IMR-90 (cell line): Measurements from ENCODE around the gene EPN1. TPM values are rescaled to one million over a fixed set of nuclear protein-coding genes. Genes with fewer than 3 reads are reported as not detected.

Source experiments
- ATAC-seq: fragments of 200-7000 bp; cut with Tn5 transposase; 2 replicates; pipeline ENCODE4 v1.9.1; 2020; ENCODE audit warnings: low read depth, mild to moderate bottlenecking, moderate library complexity
- BruUV-seq: library from RNA; stranded (reverse); fragments of 400-500 nt; replicated peaks from 2 replicates; lab custom pipeline; 2021; lab: Mats Ljungman, UMichigan
- CTCF ChIA-PET: fragments of 300-600 bp; formaldehyde crosslinking; extraction: SDS; loops from one replicate; lab custom pipeline; 2021; ENCODE audit warnings: antibody characterized with exemption; lab: Yijun Ruan, JAX
- POLR2A ChIA-PET: fragments of 300-600 bp; sonication (Branson Sonifier 250); formaldehyde crosslinking; loops from one replicate; lab custom pipeline; 2022; ENCODE audit warnings: antibody characterized with exemption; ENCODE audit not compliant: unreplicated experiment; lab: Charles Lee
- DNase-seq: peaks from one replicate; pipeline ENCODE4 v3.0.0; 2013
- H2AFZ ChIP-seq: replicated peaks from 2 replicates; pipeline ENCODE3; 2013; ENCODE audit warnings: low read length, mild to moderate bottlenecking; ENCODE audit not compliant: poor library complexity
- H2AK5ac ChIP-seq: 2 replicates; pipeline ENCODE4 v1.6.1; 2013; ENCODE audit warnings: low read depth, low read length, inconsistent platforms
- H2AK9ac ChIP-seq: replicated peaks from 2 replicates; pipeline ENCODE3; 2013; ENCODE audit warnings: mild to moderate bottlenecking, low read depth, low read length, moderate library complexity; ENCODE audit not compliant: poor library complexity
- H2BK120ac ChIP-seq: 2 replicates; pipeline ENCODE4 v1.6.1; 2013; ENCODE audit warnings: low read depth, low read length, inconsistent platforms
- H2BK15ac ChIP-seq: 3 replicates; pipeline ENCODE4 v1.6.1; 2013; ENCODE audit warnings: low read depth, low read length, inconsistent platforms
- H2BK20ac ChIP-seq: 2 replicates; pipeline ENCODE4 v1.6.1; 2013; ENCODE audit warnings: low read depth, mild to moderate bottlenecking, inconsistent platforms, low read length, moderate library complexity
- H2BK5ac ChIP-seq: 2 replicates; pipeline ENCODE4 v1.6.1; 2013; ENCODE audit warnings: mild to moderate bottlenecking, low read depth, low read length, inconsistent platforms; ENCODE audit not compliant: poor library complexity, severe bottlenecking
- H3K14ac ChIP-seq: replicated peaks from 2 replicates; pipeline ENCODE4 v1.6.1; 2013; ENCODE audit warnings: low read depth, low read length, inconsistent platforms
- H3K18ac ChIP-seq: 2 replicates; pipeline ENCODE4 v1.6.1; 2013; ENCODE audit warnings: low read depth, low read length, control low read depth
- H3K23ac ChIP-seq: 2 replicates; pipeline ENCODE4 v1.6.1; 2013; ENCODE audit warnings: low read depth, low read length, inconsistent platforms
- H3K27ac ChIP-seq: 2 replicates; pipeline ENCODE4 v1.5.1; 2013; ENCODE audit warnings: mild to moderate bottlenecking, control low read depth, low read length; ENCODE audit not compliant: insufficient read depth
- H3K27me3 ChIP-seq: 2 replicates; pipeline ENCODE4 v1.6.1; 2013; ENCODE audit warnings: low read length; ENCODE audit not compliant: control insufficient read depth, insufficient read depth
- H3K36me3 ChIP-seq: 2 replicates; pipeline ENCODE4 v1.6.1; 2013; ENCODE audit warnings: low read length, mixed read lengths; ENCODE audit not compliant: control insufficient read depth, insufficient read depth
- H3K4ac ChIP-seq: 2 replicates; pipeline ENCODE4 v1.6.1; 2013; ENCODE audit warnings: low read depth, low read length, inconsistent platforms
- H3K4me1 ChIP-seq: 2 replicates; pipeline ENCODE4 v1.6.1; 2013; ENCODE audit warnings: low read length, mixed read lengths; ENCODE audit not compliant: control insufficient read depth, insufficient read depth
- H3K4me2 ChIP-seq: 2 replicates; pipeline ENCODE4 v1.6.1; 2013; ENCODE audit warnings: low read depth, mild to moderate bottlenecking, control low read depth, low read length, moderate library complexity
- H3K4me3 ChIP-seq: 2 replicates; pipeline ENCODE4 v1.5.1; 2013; ENCODE audit warnings: low read depth, mild to moderate bottlenecking, control low read depth, low read length, moderate library complexity; ENCODE audit not compliant: insufficient read depth
- H3K56ac ChIP-seq: 2 replicates; pipeline ENCODE4 v1.6.1; 2013; ENCODE audit warnings: low read length, inconsistent platforms; ENCODE audit not compliant: insufficient read depth; ENCODE audit errors: extremely low read depth
- H3K79me1 ChIP-seq, 2 experiments: 2 replicates each; pipeline ENCODE4 v1.6.1; 2013; ENCODE audit warnings: low read length in 2 of 2, inconsistent platforms in 1 of 2, low read depth in 1 of 2
- H3K9ac ChIP-seq: 2 replicates; pipeline ENCODE4 v1.6.1; 2013; ENCODE audit warnings: low read depth, low read length, control low read depth
- H3K9me1 ChIP-seq: 2 replicates; pipeline ENCODE4 v1.6.1; 2013; ENCODE audit warnings: low read length, inconsistent platforms; ENCODE audit not compliant: insufficient read depth
- H3K9me3 ChIP-seq: 2 replicates; pipeline ENCODE4 v1.6.1; 2013; ENCODE audit warnings: low read length; ENCODE audit not compliant: control insufficient read depth, insufficient read depth
- H4K20me1 ChIP-seq: 2 replicates; pipeline ENCODE4 v1.6.1; 2013; ENCODE audit warnings: low read length, inconsistent platforms; ENCODE audit not compliant: insufficient read depth
- H4K5ac ChIP-seq: 2 replicates; pipeline ENCODE4 v1.6.1; 2013; ENCODE audit warnings: mild to moderate bottlenecking, low read depth, low read length, control low read depth
- H4K8ac ChIP-seq, 2 experiments: 2 replicates each; pipeline ENCODE4 v1.6.1; 2013; ENCODE audit warnings: low read depth in 2 of 2, low read length in 2 of 2, control low read depth in 1 of 2, inconsistent platforms in 1 of 2
- H4K91ac ChIP-seq: 2 replicates; pipeline ENCODE4 v1.6.1; 2013; ENCODE audit warnings: low read depth, low read length, inconsistent platforms; ENCODE audit not compliant: insufficient read depth
- BHLHE40 ChIP-seq: fragments of 150-350 bp; IDR thresholded peaks from 2 replicates; pipeline ENCODE4 v1.6.1; 2016; ENCODE audit warnings: mild to moderate bottlenecking, low read depth, low read length
- CEBPB ChIP-seq: IDR thresholded peaks from 2 replicates; pipeline ENCODE4 v1.6.1; 2012; ENCODE audit warnings: low read depth, low read length, improper control_type of control experiment
- CHD1 ChIP-seq: IDR thresholded peaks from 2 replicates; pipeline ENCODE4 v1.6.1; 2012; ENCODE audit warnings: low read depth, low read length, improper control_type of control experiment
- CTCF ChIP-seq: conservative IDR thresholded peaks from 2 replicates; pipeline ENCODE4 v1.5.1; 2012; ENCODE audit warnings: mild to moderate bottlenecking, low read depth, low read length, improper control_type of control experiment
- ELK1 ChIP-seq: fragments of 150-350 bp; IDR thresholded peaks from 2 replicates; pipeline ENCODE4 v1.6.1; 2016; ENCODE audit warnings: low read depth, mild to moderate bottlenecking, low read length, moderate library complexity, borderline replicate concordance
- FOS ChIP-seq: fragments of 150-350 bp; IDR thresholded peaks from 2 replicates; pipeline ENCODE4 v1.6.1; 2016; ENCODE audit warnings: low read depth, low read length
- MAFK ChIP-seq: IDR thresholded peaks from 2 replicates; pipeline ENCODE4 v1.6.1; 2012; ENCODE audit warnings: low read depth, low read length, improper control_type of control experiment
- MAZ ChIP-seq: IDR thresholded peaks from 2 replicates; pipeline ENCODE4 v1.6.1; 2012; ENCODE audit warnings: low read depth, mild to moderate bottlenecking, low read length, improper control_type of control experiment, moderate library complexity, borderline replicate concordance
- MXI1 ChIP-seq: IDR thresholded peaks from 2 replicates; pipeline ENCODE4 v1.6.1; 2012; ENCODE audit warnings: low read depth, mild to moderate bottlenecking, low read length, moderate library complexity, borderline replicate concordance
- NFE2L2 ChIP-seq: fragments of 150-350 bp; IDR thresholded peaks from 2 replicates; pipeline ENCODE4 v1.6.1; 2016; ENCODE audit warnings: low read depth, mild to moderate bottlenecking, low read length
- POLR2A ChIP-seq: IDR thresholded peaks from 2 replicates; pipeline ENCODE4 v1.6.1; 2012; ENCODE audit warnings: mild to moderate bottlenecking, low read depth, low read length
- RAD21 ChIP-seq: IDR thresholded peaks from 2 replicates; pipeline ENCODE4 v1.6.1; 2012; ENCODE audit warnings: low read length, improper control_type of control experiment
- RCOR1 ChIP-seq: IDR thresholded peaks from 2 replicates; pipeline ENCODE4 v1.6.1; 2012; ENCODE audit warnings: mild to moderate bottlenecking, low read length, improper control_type of control experiment; ENCODE audit not compliant: insufficient replicate concordance
- RFX5 ChIP-seq: IDR thresholded peaks from 2 replicates; pipeline ENCODE4 v1.8.0; 2012; ENCODE audit warnings: low read depth, mild to moderate bottlenecking, low read length, moderate library complexity
- SMC3 ChIP-seq: fragments of 150-350 bp; IDR thresholded peaks from 2 replicates; pipeline ENCODE4 v1.6.1; 2016; ENCODE audit warnings: low read depth, mild to moderate bottlenecking, antibody characterized with exemption, low read length, moderate library complexity
- WGBS, 2 experiments: methylation state at CpG; one replicate each; pipeline versions ENCODE4 v1.1.5 to v1.1.7; 2013; ENCODE audit warnings: missing lambda C conversion rate in 2 of 2; ENCODE audit not compliant: insufficient read length in 1 of 2; ENCODE audit errors: extremely low coverage in 2 of 2; 5-methylcytosine and 5-hydroxymethylcytosine counted together
- dilution Hi-C: fragments of 300-500 bp; cut with HindIII; formaldehyde crosslinking; loops from one replicate; pipeline ENCODE4 v1.14.3; 2018; ENCODE audit warnings: low sequenced_read_pairs; ENCODE audit not compliant: unreplicated experiment
- in situ Hi-C: fragments of 300-500 bp; cut with MboI; formaldehyde crosslinking; loops from 3 replicates; pipeline ENCODE4 v1.14.3; 2019; ENCODE audit warnings: low sequenced_read_pairs, inconsistent platforms, mixed read lengths
- intact Hi-C: fragments of 100-400 bp; cut with micrococcal nuclease; formaldehyde crosslinking; loops from 2 replicates; pipeline ENCODE4 v1.10.0; 2022
- polyA plus RNA-seq, 3 experiments: library from polyadenylated mRNA; depleted of rRNA; stranded (reverse); fragments of >200 nt; gene quantifications; 2 replicates each; pipeline ENCODE4 v1.2.3, GENCODE V29; 2012; ENCODE audit warnings: low replicate concordance in 1 of 3
- total RNA-seq: library from RNA; depleted of rRNA; stranded (reverse); fragments of >200 nt; gene quantifications from 2 replicates; pipeline ENCODE4 v1.2.3, GENCODE V29; 2012

Gene EPN1
- total and polyA plus RNA-seq, 2 of the 4 experiments (the other 2 are of a cell fraction): 19.0 to 122 TPM

GRCh38 chr19:55640043-55640576 is 34.9 kb upstream of the EPN1 start:
- Histone ChIP-seq H4K91ac (peak overlapping the region; percentile 82), H3K4me3 (peak overlapping the region; percentile 74), H2AK5ac (peak overlapping the region; percentile 71), H3K9me3 (no peaks in the 10 kb centered on the region), H3K56ac (peak overlapping the region; percentile 82; the same call in 1 of the 2 replicates), H3K27me3 (no peaks in the 10 kb centered on the region), H3K4me2 (peak overlapping the region; percentile 16), H2AK9ac (peak overlapping the region; percentile 95), H2BK15ac (no peak overlapping the region), H3K9me1 (peaks cover 14% of the 10 kb centered on the region), H3K9ac (peak overlapping the region; percentile 42), H3K4ac (peak overlapping the region; percentile 97), H3K4me1 (peaks cover 21% of the 10 kb centered on the region), H3K18ac (no peak overlapping the region), H3K14ac (peak overlapping the region; percentile 98), H3K27ac (peak overlapping the region; percentile 59), H2BK120ac (0 out of 2 replicates have a peak overlapping the region, but pooled peaks have one; percentile 28), H3K23ac (peak overlapping the region; percentile 99), H2AFZ (peak overlapping the region; percentile 90), H4K20me1 (0 out of 2 replicates have a peak, but pooled peaks cover 9% of the 10 kb centered on the region), H2BK20ac (no peak overlapping the region), H2BK5ac (peak overlapping the region; percentile 49), H3K79me1 (peaks cover 33 to 87% of the 10 kb centered on the region in 2 experiments), H4K8ac (peak overlapping the region; percentile 79 to 84; a peak in 3 of 4 replicates), H4K5ac (peak overlapping the region; percentile 30), H3K36me3 (peaks cover 10% of the 10 kb centered on the region; the same call in 1 of the 2 replicates)
- dilution Hi-C loops: no loop called here
- POLR2A ChIA-PET: no interaction called here
- WGBS, 2 experiments: 22% methylated on average over 35 of the region's 38 CpGs; no CpG with 5 or more reads in 1 of the 2 experiments
- in situ Hi-C loops: loop anchor here (25.0 kb wide), 2 partner anchors 353 to 528 kb away; partner anchors contain the start of genes BRSK1, HSPBP1 and PPP1R12C
- intact Hi-C loops: no loop called here
- CTCF ChIA-PET: no interaction called here
- ATAC-seq (no peak), DNase-seq (peak; percentile 68)
- no TSS peak for BruUV-seq
- TF ChIP-seq NFE2L2 (no peak), FOS (no peak), RCOR1 (no peak), SMC3 (0 out of 2 replicates have a peak, but pooled peaks have one; percentile 29), CTCF (peak; percentile 61), BHLHE40 (peak; percentile 12; the same call in 1 of the 2 replicates), ELK1 (no peak), MXI1 (peak; percentile 82; the same call in 1 of the 2 replicates), RAD21 (peak; percentile 45), MAFK (no peak), MAZ (no peak), POLR2A (no peak), RFX5 (no peak), CHD1 (no peak), CEBPB (no peak)
